Measurements from ENCODE around the gene SGSM2.

DNA sequence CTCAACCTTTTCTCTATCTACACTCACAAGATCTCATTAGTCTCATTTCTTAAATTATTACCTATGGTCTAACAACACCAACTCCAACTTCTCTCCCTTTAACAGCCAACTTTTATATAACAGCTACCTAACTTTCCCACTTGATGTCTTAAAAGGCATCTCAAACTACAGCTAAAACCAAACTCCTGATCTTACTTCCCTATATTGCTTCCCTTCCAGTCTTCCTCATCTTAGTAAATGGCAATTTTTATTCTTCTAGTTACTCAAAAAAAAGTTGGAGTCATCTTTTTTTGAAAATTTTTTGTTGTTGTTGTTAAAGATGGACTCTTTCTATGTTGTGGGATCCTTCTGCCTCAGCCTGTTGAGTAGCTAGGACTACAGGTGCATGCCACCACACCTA is 18.2 kb upstream of the SGSM2 start:
- TF ChIP-seq POLR2AphosphoS5 (IDR thresholded peaks at IDR 0.05) = no peak
- TF ChIP-seq CTCF (IDR thresholded peaks at IDR 0.05) = no peak

Measured in stomach (tissue), 4 donors.